SIG-M5 (cell line): ENCODE results near the gene SPAG16.
"Not testable (repeated sequence)": the region's sequence is repeated elsewhere in the genome, so short reads cannot be mapped to it uniquely, and the experiment has no call there.

Experiments used
- DNase-seq: peaks from one replicate; lab custom pipeline; 2025; lab: John Stamatoyannopoulos, UW

SPAG16 gene

DNA sequence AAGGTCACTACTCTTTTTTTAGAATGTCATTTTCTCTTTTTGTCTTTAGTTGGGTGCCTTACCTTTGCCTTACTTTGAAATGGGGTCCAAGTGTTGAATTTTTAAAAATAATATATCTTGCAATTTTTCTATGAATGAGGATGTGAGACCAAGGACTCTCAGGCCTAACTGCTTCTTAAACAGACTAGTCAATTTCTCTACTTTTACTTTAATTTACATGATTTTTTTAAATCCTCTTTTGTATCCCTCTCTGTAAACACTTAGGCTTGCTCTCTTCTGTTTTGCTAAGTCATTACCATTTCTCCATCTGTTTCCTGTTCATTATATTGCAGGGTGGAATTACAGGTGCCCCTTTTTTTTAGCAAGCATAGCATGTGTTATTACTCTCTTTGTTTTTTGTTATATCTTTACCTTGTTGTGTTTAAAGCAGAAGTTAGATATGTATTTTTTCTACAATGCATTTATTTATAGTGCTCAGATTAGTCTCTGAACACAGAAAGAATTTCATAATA lies 261.8 kb downstream of the SPAG16 start:
- no peak for DNase-seq

DNA sequence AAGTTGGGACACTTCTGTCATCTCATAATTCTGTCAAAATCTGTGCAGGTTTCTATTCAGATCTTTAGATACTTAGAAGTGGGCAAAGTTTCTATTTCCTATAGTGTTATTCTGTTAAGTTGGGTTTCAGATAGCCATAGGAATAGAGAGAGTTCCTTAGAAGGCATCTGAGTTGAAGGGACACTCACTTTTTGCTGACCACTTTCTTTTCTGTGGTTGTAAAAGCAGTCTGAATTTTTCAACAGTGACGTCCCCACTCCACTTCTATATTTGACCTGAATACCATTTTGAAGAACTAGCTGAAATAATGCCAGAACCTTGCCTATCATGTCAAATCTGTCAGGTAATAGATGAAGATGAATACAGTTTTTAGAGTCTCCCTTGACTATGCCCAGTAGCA lies 267.3 kb downstream of the SPAG16 start:
- no peak for DNase-seq

DNA sequence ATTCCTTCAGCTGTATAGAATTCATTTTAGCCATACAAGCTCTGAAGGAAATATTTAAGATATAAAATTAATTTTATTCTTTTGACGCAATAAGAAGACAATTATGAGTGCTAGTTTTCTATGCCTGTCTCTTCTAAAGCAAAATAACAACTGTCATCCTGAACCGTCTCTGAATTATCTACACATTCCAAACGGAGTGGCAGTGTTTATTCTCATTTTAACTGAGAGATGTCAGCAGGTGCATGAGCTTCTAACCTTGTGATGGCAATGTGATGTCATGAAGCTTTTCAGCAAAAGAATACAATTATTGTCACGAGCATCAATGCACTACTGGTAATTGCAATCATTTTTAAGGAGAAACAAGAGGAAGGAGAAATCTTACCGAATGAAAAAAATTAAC lies 274.8 kb downstream of the SPAG16 start:
- DNase-seq, result no peak

DNA sequence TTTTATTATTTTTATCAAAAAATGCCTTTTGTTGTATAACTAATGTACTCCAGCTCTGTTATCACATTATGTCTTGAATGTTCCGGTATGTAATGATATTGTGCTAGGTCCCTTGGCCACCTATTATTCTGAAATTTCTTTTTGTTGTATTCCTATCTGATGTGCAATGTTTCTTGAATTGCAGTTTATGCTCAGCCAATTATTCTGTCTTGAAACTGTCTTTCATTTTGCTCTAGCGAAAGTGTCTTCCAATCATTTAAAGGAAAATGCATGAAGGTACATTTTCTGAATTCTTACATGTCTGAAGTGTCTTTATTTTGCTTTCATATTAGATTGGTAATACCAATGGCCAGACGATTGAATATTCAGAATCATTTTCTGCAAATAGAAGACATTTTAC lies 277.5 kb downstream of the SPAG16 start:
- DNase-seq, result no peak

DNA sequence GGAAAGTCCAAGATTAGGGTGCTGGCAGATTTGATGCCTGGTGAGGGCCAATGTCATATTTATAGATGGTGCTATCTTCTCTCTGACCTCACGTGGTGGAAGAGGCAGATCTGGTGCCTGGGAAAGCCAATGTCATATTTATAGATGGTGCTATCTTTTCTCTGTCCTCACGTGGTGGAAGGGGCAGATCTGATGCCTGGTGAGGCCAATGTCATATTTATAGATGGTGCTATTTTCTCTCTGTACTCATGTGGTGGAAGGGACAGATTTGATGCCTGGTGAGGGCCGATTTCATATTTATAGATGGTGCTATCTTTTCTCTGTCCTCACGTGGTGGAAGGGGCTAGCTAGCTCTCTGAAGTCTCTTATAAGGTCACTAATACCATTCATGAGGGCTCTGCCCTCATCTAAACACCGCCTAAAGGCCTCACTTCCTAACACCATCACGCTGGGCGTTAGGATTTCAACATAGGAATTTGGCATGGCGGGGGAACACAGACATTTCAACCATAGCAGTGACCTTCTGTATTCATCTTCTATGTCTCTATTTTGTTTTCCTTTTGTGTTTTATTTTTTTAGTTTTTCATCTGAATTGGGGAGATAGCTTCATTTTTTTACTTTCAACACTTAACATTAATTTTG lies 278.4 kb downstream of the SPAG16 start:
- DNase-seq, result no peak

DNA sequence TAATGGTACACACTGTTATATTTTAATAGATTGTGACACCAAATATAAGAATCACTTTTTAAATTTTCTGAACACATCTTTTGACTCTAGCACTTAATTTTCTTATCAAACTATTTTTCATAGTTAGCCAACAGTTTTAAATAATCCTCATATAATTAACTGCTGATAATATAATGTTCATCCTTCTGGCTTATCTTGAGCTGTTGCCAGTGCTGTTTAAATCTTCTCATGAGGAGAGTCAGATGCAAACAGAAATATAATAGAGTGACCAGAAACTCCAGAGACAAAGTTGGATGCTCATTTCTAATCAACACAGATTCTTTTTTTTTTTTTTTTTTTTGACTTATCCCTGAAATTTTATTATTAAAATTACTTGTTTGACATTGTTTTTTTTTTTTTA lies 282.6 kb downstream of the SPAG16 start:
- no peak for DNase-seq

DNA sequence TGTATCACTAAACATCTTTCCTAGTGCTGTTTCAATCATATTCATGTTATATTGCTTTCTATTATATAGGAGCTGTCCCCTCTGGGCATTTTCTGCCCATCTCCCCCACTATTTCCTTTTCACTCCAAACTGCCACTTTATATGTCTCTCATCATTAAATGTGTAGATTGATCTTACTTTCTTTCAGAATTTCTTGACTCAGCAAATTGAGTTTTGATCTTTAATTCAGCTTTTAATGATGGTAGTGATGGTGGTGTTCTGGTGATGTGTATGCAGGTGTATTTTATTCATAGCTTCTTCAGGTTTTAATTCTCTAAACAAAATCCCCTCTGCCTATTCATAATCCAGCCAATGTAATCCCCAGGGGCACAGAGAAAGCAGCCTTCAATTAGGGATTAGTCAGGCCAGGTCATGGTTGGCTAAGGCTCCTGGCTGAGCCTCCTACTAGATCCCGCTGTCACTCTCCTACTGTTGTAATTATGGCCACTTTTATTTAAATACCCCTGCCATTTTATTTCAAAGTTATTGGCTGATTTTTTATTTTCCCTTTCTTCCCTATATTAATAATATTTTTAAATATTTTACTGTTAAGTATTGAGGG lies 325.4 kb downstream of the SPAG16 start:
- DNase-seq, result no peak

DNA sequence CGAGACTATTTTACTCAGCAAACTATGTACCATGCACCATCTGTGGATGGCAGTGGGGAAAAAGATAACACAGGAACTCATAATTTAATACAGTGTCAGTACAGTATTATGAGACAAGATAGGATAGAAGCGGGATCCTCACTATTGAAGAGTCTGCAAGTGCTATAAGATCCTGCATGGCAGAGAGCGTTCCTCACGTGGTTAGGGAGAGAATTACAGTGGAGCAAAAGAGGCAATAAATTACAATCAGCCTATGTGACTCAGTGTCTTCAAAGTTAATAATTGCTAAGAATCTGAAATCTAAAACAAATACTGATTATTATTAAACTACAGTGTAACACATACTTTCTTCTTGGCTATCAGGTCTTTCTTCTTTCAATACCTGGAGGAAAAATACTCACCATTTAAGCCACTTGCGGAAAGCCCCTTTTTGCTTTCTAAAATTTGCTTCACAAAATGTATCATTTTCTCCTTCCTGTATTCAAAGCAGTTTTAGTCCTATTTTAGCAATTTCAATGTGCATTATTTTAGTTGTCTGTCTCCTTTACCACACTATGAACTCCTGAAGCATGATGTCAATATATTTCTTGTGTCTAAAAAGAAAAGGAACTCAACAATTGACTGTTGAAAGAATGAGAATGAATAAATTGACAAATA lies 342.9 kb downstream of the SPAG16 start:
- no peak for DNase-seq

DNA sequence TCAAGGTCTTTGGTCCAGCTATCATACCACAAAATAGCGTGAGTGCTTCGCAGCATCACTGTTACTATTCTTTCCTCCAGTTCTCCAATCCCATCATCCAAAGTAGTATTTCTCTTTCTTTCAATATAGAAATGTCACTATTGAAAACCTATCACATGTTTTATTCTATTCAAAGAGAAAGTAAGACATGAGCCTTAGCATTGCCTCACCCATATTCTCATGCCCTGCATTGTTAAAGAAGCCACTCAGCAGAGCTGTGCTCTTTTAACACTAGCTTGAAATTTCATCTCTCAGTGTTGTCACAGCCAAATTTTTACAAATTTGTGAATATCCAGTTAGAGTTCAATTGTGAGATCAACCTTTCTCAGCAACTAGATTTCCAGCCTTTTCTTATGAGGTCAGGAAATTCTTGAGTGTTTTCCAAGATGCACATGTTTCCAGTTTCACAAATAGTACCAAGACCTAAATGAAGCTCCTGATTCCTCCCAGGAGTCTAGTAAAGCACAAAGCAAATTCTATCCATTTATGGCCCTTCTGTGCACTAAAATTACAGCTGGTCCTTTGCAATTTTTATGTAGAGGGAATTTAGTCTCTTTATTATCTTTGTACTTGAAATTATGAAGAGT lies 343.7 kb downstream of the SPAG16 start:
- DNase-seq, result no peak

DNA sequence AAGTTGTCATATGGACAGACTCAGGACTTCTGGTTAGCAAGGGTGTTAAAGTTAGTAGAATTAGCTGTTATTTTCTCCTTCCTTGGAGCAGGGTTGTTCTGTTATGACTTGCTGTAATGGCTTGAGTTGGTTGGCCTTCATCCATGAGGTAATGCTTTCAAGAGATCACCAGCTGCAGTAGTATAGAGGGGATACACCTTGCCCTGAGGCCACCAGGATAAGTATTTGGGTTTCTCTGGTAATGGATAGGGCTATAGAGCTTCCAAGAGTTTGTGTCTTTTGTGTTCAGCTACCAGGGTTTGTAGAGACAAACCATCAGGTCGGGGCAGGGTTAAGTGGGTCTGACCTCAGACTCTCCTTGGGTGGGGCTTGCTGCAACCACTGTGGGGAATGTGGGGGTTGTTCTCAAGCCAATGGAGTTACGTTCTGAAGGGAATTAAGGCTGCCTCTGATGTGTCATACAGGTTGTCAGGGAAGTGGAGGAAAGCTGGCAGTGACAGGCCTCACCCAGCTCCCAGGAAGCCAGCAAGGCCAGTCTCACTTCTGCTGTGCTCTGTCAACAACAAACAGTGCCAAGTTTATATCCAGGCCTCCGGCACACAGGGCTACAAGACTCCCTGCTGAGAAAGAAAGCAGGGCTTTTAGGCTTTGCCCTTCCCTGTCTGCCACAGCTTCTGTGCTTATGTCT lies 356.6 kb downstream of the SPAG16 start:
- DNase-seq, result no peak

DNA sequence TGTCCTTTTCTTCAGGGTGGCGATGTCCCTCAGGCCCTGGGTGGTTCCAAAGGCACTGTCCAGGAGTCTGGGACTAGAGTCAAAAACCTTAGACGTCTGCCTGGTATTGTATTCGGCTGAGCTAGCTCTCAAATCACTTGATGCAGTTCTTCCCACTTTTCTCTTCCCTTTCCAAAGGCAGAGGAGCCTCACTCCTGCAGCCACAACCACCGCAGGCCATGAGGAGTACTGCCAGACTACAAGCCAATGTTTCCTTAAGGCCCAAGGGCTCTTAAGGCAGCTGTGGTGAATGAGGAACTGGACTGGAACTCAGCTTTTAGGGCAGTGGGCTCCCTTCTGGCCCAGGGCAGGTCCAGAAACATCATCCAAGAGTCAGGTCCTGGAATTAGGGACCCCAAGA lies 360.7 kb downstream of the SPAG16 start:
- no peak for DNase-seq

DNA sequence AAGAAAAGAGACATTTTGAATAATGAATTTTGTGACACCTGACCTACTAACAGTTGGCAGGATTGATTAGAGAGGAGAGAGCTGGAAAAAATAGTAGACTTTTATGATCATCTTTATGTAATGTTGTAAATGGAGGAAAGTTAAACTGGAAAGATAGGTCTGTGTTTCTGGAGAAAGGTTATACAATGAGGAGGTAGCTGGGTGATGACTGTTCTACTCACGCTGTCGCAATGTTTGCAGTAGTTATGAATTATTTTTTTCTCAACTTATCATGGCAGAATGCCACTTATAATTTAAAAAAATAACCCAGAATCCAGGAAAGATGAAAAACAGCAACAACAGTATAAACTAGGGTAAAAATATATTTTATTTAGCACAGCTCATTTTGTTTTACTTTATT lies 364.9 kb downstream of the SPAG16 start:
- no peak for DNase-seq

DNA sequence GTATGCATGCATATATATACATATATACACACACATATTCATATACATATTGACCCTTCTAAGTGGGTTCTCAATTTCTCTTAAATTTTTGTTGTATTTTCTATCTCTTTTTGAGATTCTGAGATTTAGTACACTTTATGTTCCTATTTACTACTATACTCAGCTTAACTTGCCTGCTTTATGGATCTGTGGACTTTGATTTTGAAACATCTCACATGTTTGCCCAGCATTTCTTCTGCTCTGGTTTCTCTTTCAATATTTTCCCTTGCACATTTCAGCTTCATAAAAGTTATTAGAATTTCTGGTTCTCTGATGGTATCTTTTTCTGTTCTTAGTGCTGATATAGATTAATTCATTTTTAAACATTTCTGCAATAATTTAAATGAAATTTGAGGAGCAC lies 380.6 kb downstream of the SPAG16 start:
- no peak for DNase-seq

DNA sequence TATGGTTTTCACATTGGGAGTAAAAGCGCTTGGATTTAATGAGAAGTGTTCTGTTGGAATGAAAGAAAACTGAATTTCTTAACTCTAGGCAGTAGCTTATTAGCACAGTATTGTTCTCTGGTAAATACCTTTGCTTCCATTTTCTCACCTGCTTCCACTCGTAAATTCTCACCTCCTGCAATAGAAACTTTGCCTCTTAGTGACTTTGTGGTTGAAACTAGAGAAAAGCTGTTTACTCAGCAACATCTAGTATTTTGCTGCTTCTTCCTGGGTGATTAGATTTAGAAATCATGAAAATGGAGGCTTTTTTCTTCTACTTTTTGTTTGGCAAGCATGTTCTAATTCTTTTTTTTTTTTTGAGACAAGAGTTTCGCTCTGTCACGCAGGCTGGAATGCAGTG lies 385.4 kb downstream of the SPAG16 start:
- DNase-seq, result no peak

DNA sequence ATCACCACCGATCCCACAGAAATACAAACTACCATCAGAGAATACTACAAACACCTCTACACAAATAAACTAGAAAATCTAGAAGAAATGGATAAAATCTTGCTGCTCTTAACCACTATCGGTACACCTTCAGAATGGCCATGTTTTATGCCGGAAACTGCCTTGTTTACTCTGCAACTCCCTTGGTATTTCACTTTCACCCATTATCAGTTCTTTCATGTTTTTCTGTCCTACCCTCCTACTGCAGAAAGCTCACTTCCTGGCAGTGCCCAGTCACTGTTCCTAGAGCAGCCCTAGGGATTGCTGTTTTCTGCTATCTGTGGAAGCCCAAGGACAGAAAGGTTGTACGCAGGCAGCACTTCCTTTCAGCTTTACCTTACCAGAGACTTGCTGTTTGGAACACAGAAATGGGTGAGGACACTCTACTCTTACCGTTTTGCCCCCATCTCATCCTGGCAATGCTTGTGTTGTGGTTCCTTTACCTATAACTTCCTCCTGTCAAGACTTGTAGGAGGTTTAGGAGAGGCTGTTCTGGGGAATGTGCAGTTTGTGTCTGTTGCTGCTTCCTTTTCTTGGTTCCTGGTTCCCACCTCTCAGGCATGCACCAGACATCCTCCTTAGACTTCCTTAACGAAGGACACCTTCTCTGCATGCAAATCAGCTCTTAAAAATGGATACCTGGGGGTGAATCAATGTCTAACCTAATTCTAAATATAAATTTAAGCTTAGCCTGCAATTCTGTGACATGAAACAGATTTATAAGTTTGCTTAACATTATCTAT lies 394.4 kb downstream of the SPAG16 start:
- no peak for DNase-seq

DNA sequence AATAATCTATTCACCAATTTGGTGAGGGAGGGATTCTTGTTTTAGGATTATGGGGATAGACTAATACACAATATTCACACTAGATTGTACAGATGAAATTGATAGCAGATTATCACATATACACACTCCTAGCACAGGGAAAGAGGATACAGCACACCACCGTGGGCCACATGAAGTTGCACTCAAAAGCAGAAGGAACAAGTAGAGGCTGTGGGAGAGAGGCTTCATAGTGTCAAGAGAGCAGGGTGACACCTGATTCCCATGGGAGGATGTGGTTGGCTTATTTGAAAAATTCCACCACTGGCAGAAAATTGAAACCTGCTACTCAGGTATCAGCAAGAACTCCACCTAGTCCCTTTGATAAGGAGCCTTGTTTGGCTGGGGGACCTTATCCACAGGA lies 395.6 kb downstream of the SPAG16 start:
- no peak for DNase-seq

DNA sequence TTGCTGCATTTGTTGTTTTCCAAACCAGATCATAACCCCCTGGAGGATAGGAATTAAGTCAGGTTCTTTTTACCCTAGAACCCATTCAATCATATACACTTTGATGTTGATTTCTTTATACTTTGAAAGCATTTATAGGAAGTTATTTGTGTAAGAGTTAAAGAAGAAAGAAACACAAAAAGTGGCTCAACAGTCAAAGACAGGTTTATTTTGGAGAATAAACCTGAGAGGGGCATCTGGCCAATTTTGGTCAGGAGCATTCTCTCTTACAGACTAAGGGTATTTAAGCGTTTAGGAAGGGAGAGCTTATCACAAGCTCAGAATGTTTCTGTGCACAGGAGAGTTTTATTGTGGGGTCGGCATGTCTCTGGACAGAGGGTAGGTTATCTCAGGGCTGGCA lies 398.0 kb downstream of the SPAG16 start:
- DNase-seq, result no peak

DNA sequence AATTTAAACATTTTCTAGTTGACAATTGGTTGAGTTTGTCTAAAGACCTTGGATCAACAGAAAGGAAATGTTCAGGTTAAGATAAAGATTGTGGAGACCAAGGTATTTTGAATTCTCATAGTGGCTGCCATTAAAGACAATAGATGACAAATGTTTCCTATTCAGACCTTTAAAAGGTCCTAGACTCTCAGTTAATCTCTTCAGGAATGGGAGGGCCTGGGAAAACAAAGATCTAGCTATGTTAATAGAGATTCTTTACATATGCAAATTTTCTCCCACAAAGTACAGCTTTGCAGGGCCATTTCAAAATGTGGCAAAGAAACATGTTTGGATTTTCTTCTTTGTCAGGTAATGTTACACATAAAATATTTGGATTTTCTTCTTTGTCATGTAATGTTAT lies 403.9 kb downstream of the SPAG16 start:
- no peak for DNase-seq

DNA sequence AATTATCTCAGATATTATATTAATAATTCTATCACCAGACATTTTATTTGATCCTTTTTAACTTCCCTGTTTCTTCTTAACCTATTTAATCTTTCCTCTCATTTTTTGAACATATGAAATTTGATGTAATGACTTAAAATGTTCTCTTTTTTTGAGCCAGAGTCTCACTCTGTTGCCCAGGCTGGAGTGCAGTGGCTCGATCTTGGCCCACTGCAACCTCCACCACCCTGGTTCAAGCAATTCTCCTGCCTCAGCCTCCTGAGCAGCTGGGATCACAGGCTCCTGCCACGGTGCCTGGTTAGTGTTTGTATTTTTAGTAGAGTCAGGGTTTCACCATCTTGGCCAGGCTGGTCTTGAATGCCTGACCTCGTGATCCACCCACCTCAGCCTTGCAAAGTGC lies 404.6 kb downstream of the SPAG16 start:
- DNase-seq, result not testable (repeated sequence)

DNA sequence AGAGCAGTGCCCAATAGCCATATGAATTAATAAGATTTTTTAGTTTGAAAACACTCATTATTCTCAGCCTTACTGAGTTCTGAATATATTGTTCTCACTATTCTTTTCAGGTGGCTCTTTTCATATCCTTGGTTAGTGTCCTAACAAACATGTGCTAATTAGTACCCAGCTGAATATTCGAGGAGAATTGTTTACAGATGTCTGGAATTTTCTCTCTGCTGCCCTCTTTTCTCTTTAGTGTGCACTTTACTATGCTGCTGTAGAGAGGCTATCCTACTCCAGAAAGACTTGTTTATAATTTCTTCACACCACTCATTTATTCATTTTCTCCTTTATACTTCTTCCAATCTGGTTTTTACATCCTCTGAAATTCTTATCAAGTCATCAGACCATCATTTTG lies 405.3 kb downstream of the SPAG16 start:
- no peak for DNase-seq

DNA sequence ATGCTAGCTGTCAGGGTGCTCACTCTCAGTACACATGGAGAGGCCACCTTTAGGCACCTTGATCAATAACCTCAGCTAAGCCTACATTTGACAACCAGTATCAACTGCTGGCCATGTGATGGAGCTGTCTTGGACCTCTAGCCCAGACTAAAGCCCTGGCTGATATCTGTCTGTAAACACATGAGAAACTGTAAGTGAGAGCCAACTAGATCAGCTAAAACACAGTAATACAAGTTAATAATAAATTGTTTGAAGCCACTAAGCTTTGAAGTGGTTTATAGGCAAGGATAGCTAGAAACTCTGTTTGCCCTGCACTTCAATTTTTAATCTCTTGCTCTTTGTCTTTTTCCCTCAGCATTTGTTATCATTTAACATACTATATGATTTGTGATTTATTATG lies 407.1 kb downstream of the SPAG16 start:
- DNase-seq, result no peak

DNA sequence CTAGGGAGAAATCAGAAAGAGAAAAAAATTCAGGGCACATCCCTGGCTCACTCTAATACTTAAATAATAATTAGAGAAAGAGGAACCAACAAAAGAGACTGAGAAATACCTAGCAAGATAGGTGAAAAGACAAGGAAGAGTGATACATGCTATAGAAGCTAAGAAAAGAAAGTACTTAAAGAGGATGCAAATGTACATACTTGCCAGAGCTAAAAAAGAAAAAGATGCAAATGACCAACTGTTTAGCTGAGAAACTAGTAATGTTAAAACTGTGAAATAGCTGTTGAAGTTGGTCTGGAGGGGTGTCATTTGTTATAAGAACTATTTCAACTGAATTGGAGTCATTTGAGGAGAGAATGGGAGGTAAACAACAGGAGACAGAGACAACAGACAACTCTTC lies 412.2 kb downstream of the SPAG16 start:
- no peak for DNase-seq
